ENCODE measurements around the gene DNER.

DNER gene

DNA sequence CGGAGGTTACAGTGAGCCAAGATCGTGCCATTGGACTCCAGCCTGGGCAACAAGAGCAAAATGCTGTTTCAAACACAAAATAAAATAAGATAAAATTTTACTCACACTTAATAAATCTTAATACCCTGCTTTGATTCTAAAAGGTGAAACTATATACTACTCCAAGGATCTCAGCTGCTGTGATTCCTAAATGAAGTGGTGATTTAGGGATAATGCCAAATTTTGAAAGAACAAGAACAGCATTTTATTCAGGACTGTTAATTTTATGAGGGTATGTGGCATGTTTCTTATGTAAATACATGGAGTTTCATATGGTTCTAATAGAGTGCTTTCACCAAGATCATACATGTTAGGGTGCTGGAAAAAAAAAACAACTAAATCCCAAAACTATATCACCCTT is 243.6 kb downstream of the DNER start:
- no peak for DNase-seq (ENCODE audit: low read depth, low spot score)
- TF ChIP-seq ZNF274 (IDR thresholded peaks at IDR 0.05; ENCODE audit: low read depth, low read length) (no peak), YY1 (IDR thresholded peaks at IDR 0.05; ENCODE audit: insufficient read depth, insufficient read length) (no peak), SUZ12 (IDR thresholded peaks at IDR 0.05; ENCODE audit: extremely low read depth, insufficient read depth, insufficient read length) (no peak)

DNA sequence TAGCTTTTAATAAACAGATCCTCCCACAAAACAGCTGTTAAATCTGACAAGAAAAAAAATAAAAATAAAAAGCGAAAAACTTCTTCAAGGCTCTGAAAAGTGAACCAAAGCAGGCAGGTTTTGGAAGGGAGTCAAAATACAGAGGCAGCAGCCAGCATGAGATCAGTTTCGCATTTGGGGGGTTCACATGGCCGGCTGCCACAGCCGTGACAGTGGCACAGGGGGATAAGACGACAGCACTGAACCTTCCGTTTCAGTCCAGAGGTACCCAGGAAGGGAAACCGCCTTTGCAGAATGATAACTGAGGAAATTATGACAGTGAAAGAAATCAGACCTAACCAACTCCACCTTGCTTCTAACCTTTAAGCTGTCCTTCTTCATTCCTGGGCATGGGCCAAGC is 246.6 kb downstream of the DNER start:
- no peaks in the 10 kb centered on the region for H3K27me3 ChIP-seq (ENCODE audit: insufficient read depth, insufficient read length)
- H3K4me1 ChIP-seq (ENCODE audit: insufficient read depth, insufficient read length) = no peaks in the 10 kb centered on the region
- H3K9ac ChIP-seq (ENCODE audit: insufficient read length, low read depth) = no peak overlapping the region
- H3K4me3 ChIP-seq (ENCODE audit: insufficient read length, low read depth) = no peak overlapping the region
- DNase-seq (ENCODE audit: low read depth, low spot score) = no peak
- H3K36me3 ChIP-seq (ENCODE audit: insufficient read depth, insufficient read length, low read length) = no peaks in the 10 kb centered on the region
- H3K9me3 ChIP-seq (ENCODE audit: insufficient read depth, low read length) = no peaks in the 10 kb centered on the region
- TF ChIP-seq SUZ12 (IDR thresholded peaks at IDR 0.05; ENCODE audit: extremely low read depth, insufficient read depth, insufficient read length) (no peak), YY1 (IDR thresholded peaks at IDR 0.05; ENCODE audit: insufficient read depth, insufficient read length) (no peak), ZNF274 (IDR thresholded peaks at IDR 0.05; ENCODE audit: low read depth, low read length) (no peak)

More for the DNA sequence above, 243.6 kb downstream of the DNER start:
- H3K4me1 ChIP-seq (ENCODE audit: insufficient read depth, insufficient read length) = peaks cover under 1% of the 10 kb centered on the region
- H3K4me3 ChIP-seq (ENCODE audit: insufficient read length, low read depth) = no peak overlapping the region
- no peaks in the 10 kb centered on the region for H3K36me3 ChIP-seq (ENCODE audit: insufficient read depth, insufficient read length, low read length)
- H3K27me3 ChIP-seq (ENCODE audit: insufficient read depth, insufficient read length) = no peaks in the 10 kb centered on the region
- H3K9ac ChIP-seq (ENCODE audit: insufficient read length, low read depth) = no peak overlapping the region
- H3K9me3 ChIP-seq (ENCODE audit: insufficient read depth, low read length) = no peaks in the 10 kb centered on the region

DNA sequence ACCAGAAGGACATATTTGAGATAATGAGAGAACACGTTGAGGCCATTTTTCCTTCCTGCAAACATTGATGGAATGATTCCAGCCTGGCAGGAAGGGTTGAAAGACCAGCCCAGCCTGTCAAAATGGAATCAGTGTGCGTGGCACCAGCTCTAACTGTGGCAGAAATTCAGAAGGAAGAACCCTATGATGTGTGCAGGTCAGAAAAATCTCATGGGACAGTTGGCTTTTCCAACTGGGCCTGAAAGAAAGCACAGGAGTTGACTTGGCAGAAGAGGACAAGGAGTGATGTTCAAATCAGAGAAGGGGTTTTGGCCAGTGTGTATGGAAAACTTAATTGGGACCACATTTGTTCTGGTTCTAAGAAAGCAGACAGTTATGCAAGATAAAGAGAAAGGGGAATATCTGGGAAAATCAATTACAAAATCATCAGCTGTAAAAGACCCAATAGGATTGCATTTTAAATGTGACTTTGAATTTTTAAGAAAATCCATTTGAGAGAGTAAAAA is 250.5 kb downstream of the DNER start:
- H3K4me3 ChIP-seq (ENCODE audit: insufficient read length, low read depth) = no peak overlapping the region
- no peaks in the 10 kb centered on the region for H3K27me3 ChIP-seq (ENCODE audit: insufficient read depth, insufficient read length)
- no peaks in the 10 kb centered on the region for H3K9me3 ChIP-seq (ENCODE audit: insufficient read depth, low read length)
- H3K4me1 ChIP-seq (ENCODE audit: insufficient read depth, insufficient read length) = no peaks in the 10 kb centered on the region
- no peaks in the 10 kb centered on the region for H3K36me3 ChIP-seq (ENCODE audit: insufficient read depth, insufficient read length, low read length)
- no peak for DNase-seq (ENCODE audit: low read depth, low spot score)
- TF ChIP-seq ZNF274 (IDR thresholded peaks at IDR 0.05; ENCODE audit: low read depth, low read length) = no peak
- TF ChIP-seq YY1 (IDR thresholded peaks at IDR 0.05; ENCODE audit: insufficient read depth, insufficient read length) = no peak
- no peak for TF ChIP-seq SUZ12 (IDR thresholded peaks at IDR 0.05; ENCODE audit: extremely low read depth, insufficient read depth, insufficient read length)
- H3K9ac ChIP-seq (ENCODE audit: insufficient read length, low read depth) = no peak overlapping the region

DNA sequence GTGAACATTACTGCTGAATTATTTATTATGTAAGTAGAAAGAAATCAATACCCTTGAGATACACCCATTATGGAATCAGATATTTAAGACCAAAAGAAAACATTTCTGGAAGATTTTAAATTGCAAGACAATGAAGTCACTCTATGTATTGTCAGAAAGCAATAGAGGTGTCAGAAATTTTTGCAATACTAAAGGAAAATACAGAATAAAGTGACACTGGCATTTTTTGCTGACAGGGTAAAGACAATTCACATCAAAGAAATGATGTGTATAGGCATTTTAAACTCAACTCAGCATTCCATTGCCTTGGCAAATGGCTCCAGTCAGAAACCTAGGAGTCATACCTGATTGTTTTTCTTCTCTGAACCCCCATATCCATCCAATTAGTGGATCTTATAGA is 252.2 kb downstream of the DNER start:
- H3K9ac ChIP-seq (ENCODE audit: insufficient read length, low read depth) = no peak overlapping the region
- no peaks in the 10 kb centered on the region for H3K36me3 ChIP-seq (ENCODE audit: insufficient read depth, insufficient read length, low read length)
- H3K4me3 ChIP-seq (ENCODE audit: insufficient read length, low read depth) = no peak overlapping the region
- no peak for DNase-seq (ENCODE audit: low read depth, low spot score)
- H3K9me3 ChIP-seq (ENCODE audit: insufficient read depth, low read length) = no peaks in the 10 kb centered on the region
- H3K4me1 ChIP-seq (ENCODE audit: insufficient read depth, insufficient read length) = no peaks in the 10 kb centered on the region
- no peaks in the 10 kb centered on the region for H3K27me3 ChIP-seq (ENCODE audit: insufficient read depth, insufficient read length)
- TF ChIP-seq ZNF274 (IDR thresholded peaks at IDR 0.05; ENCODE audit: low read depth, low read length) (no peak), SUZ12 (IDR thresholded peaks at IDR 0.05; ENCODE audit: extremely low read depth, insufficient read depth, insufficient read length) (no peak), YY1 (IDR thresholded peaks at IDR 0.05; ENCODE audit: insufficient read depth, insufficient read length) (no peak)

DNA sequence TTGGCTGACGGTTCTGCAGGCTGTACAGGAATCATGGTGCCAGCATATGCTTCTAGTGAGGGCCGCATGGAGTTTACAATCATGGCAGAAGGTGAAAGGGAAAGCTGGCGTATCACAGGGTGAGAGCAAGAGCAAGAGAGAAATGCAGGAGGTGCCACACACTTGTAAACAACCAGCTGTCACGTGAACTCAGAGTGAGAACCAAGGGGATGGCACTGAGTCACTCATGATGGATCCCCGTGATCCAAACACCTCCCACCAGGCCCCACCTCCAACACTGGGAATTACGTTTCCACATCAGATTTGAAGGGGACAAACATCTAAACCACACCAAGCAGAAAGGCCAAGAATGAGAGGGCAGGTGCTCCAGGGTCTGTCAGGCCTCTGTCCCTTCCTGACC is 258.3 kb downstream of the DNER start:
- TF ChIP-seq ZNF274 (IDR thresholded peaks at IDR 0.05; ENCODE audit: low read depth, low read length) (no peak), SUZ12 (IDR thresholded peaks at IDR 0.05; ENCODE audit: extremely low read depth, insufficient read depth, insufficient read length) (no peak), YY1 (IDR thresholded peaks at IDR 0.05; ENCODE audit: insufficient read depth, insufficient read length) (no peak)
- Histone ChIP-seq H3K4me3 (ENCODE audit: insufficient read length, low read depth) (no peak overlapping the region), H3K36me3 (ENCODE audit: insufficient read depth, insufficient read length, low read length) (no peaks in the 10 kb centered on the region), H3K4me1 (ENCODE audit: insufficient read depth, insufficient read length) (no peaks in the 10 kb centered on the region), H3K9ac (ENCODE audit: insufficient read length, low read depth) (no peak overlapping the region), H3K9me3 (ENCODE audit: insufficient read depth, low read length) (no peaks in the 10 kb centered on the region), H3K27me3 (ENCODE audit: insufficient read depth, insufficient read length) (no peaks in the 10 kb centered on the region)
- no peak for DNase-seq (ENCODE audit: low read depth, low spot score)

DNA sequence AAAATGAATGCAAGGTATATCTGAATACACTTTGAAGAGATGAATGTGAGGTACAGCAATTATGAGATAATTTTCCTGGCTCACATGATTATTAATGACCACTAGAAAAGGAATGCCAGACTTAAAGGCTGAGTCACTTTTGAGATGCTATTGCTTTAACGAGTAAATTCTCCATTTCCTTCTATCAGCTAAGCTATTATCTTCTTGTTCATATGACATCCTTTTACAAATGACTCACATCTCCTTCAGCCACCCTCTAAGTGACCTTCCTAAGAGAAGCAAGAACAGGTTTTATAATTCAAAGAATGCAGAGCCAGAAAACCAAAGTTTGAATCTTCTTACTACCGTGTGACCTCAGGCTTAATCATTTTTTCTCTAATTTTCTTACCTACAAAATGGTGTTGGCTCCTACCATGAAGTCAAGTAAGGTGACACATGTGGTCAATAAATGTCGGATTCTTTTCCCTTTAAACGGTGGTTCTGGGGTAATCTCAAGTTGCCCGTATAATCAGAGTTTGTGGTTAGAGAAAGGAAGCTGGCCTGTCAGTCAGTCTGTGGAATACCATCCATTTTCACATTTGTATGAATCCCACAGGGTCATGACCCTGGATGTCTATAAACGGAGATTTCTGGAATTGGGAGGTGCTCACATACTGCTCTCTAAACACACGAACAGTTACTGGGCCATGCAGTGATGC is 259.3 kb downstream of the DNER start:
- Histone ChIP-seq H3K36me3 (ENCODE audit: insufficient read depth, insufficient read length, low read length) (no peaks in the 10 kb centered on the region), H3K27me3 (ENCODE audit: insufficient read depth, insufficient read length) (no peaks in the 10 kb centered on the region), H3K9ac (ENCODE audit: insufficient read length, low read depth) (no peak overlapping the region), H3K9me3 (ENCODE audit: insufficient read depth, low read length) (no peaks in the 10 kb centered on the region), H3K4me3 (ENCODE audit: insufficient read length, low read depth) (no peak overlapping the region), H3K4me1 (ENCODE audit: insufficient read depth, insufficient read length) (no peaks in the 10 kb centered on the region)
- no peak for DNase-seq (ENCODE audit: low read depth, low spot score)
- TF ChIP-seq YY1 (IDR thresholded peaks at IDR 0.05; ENCODE audit: insufficient read depth, insufficient read length) (no peak), SUZ12 (IDR thresholded peaks at IDR 0.05; ENCODE audit: extremely low read depth, insufficient read depth, insufficient read length) (no peak), ZNF274 (IDR thresholded peaks at IDR 0.05; ENCODE audit: low read depth, low read length) (no peak)

DNA sequence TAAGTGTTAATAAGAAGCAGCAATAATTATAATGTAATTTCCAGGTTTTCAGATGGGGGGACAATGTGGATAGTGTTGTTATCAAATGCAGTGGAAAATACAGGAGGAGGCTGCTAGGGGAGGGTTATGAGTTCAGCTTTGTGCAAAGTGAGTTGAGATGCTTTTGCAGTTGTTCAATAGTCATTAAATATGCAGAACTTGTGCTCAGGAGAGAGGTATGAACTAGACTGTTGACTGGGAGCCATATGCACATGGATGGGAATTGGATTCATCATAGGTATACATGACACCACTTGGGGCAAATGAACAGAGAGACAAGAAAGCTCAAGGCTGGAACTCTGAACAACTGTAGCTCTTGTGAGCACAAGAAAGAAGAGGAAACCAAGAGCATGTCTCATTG is 261.1 kb downstream of the DNER start:
- TF ChIP-seq ZNF274 (IDR thresholded peaks at IDR 0.05; ENCODE audit: low read depth, low read length) = no peak
- TF ChIP-seq YY1 (IDR thresholded peaks at IDR 0.05; ENCODE audit: insufficient read depth, insufficient read length) = no peak
- Histone ChIP-seq H3K27me3 (ENCODE audit: insufficient read depth, insufficient read length) (no peaks in the 10 kb centered on the region), H3K4me3 (ENCODE audit: insufficient read length, low read depth) (no peak overlapping the region), H3K36me3 (ENCODE audit: insufficient read depth, insufficient read length, low read length) (no peaks in the 10 kb centered on the region), H3K4me1 (ENCODE audit: insufficient read depth, insufficient read length) (no peaks in the 10 kb centered on the region), H3K9me3 (ENCODE audit: insufficient read depth, low read length) (no peaks in the 10 kb centered on the region), H3K9ac (ENCODE audit: insufficient read length, low read depth) (no peak overlapping the region)
- no peak for DNase-seq (ENCODE audit: low read depth, low spot score)
